SK-N-SH (cell line): Measurements from ENCODE around the gene HAGHL. TPM values are rescaled to one million over a fixed set of nuclear protein-coding genes. Genes with fewer than 3 reads are reported as not detected.

Experiments
- CTCF ChIA-PET: fragments of 300-600, 350-600 bp; formaldehyde crosslinking; extraction: SDS; loops from one replicate; lab custom pipeline; 2021; lab: Yijun Ruan, JAX
- POLR2A ChIA-PET: fragments of 350-600 bp; sonication (Branson Sonifier 250); formaldehyde crosslinking; extraction: SDS; loops from one replicate; lab custom pipeline; 2020; ENCODE audit warnings: antibody characterized with exemption, inconsistent platforms; lab: Yijun Ruan, JAX
- DNase-seq: peaks from one replicate; pipeline ENCODE4 v3.0.0; 2012
- H2AFZ ChIP-seq: fragments of 200-600 bp; sonication (generic); 2 replicates; pipeline ENCODE4 v1.8.1; 2016; ENCODE audit warnings: antibody characterized with exemption, mild to moderate bottlenecking, low read depth
- H3F3A ChIP-seq: fragments of 200-600 bp; sonication (generic); replicated peaks from 2 replicates; pipeline ENCODE3; 2016; ENCODE audit warnings: antibody characterized with exemption, mild to moderate bottlenecking; ENCODE audit not compliant: insufficient read depth
- H3K27ac ChIP-seq, 2 experiments: fragments of 200-500 bp in 1 of 2; fragments of 200-600 bp in 1 of 2; sonication (Bioruptor generic) in 1 of 2; sonication (generic), shearing (Covaris generic) in 1 of 2; 2 replicates each; pipeline versions ENCODE4 v1.5.1 to v1.6.1; 2014 to 2016; ENCODE audit warnings: low read depth in 2 of 2, inconsistent platforms in 1 of 2, low read length in 1 of 2, mild to moderate bottlenecking in 1 of 2, mixed read lengths in 1 of 2
- H3K27me3 ChIP-seq: fragments of 200-600 bp; sonication (generic), shearing (Covaris generic); 2 replicates; pipeline ENCODE4 v1.6.1; 2016; ENCODE audit warnings: mixed run types; ENCODE audit not compliant: insufficient read depth
- H3K36me3 ChIP-seq, 2 experiments: fragments of 200-500 bp in 1 of 2; fragments of 200-600 bp in 1 of 2; sonication (Bioruptor generic) in 1 of 2; sonication (generic) in 1 of 2; replicated peaks in 1 of 2; 2 replicates each; pipeline versions ENCODE3 to v1.5.1; 2014 to 2016; ENCODE audit warnings: low read length in 1 of 2, mild to moderate bottlenecking in 1 of 2; ENCODE audit not compliant: insufficient read depth in 2 of 2, control insufficient read depth in 1 of 2
- H3K4me1 ChIP-seq, 2 experiments: fragments of 200-500 bp in 1 of 2; fragments of 200-600 bp in 1 of 2; sonication (Bioruptor generic) in 1 of 2; sonication (generic), shearing (Covaris generic) in 1 of 2; 2 replicates each; pipeline versions ENCODE4 v1.5.1 to v1.6.1; 2014 to 2016; ENCODE audit warnings: low read depth in 1 of 2, low read length in 1 of 2, mixed run types in 1 of 2; ENCODE audit not compliant: insufficient read depth in 2 of 2, control insufficient read depth in 1 of 2
- H3K4me2 ChIP-seq: fragments of 200-600 bp; sonication (generic), shearing (Covaris generic); 2 replicates; pipeline ENCODE4 v1.6.1; 2017; ENCODE audit warnings: mixed run types
- H3K4me3 ChIP-seq, 2 experiments: fragments of 200-500 bp in 1 of 2; fragments of 200-600 bp in 1 of 2; sonication (Bioruptor generic) in 1 of 2; sonication (generic), shearing (Covaris generic) in 1 of 2; 2 replicates each; pipeline versions ENCODE4 v1.5.1 to v1.8.1; 2014 to 2016; ENCODE audit warnings: low read depth in 2 of 2, inconsistent platforms in 1 of 2, low read length in 1 of 2, mild to moderate bottlenecking in 1 of 2, mixed read lengths in 1 of 2, moderate library complexity in 1 of 2
- H3K79me2 ChIP-seq: fragments of 200-600 bp; sonication (generic); 2 replicates; pipeline ENCODE4 v1.8.1; 2017; ENCODE audit warnings: mild to moderate bottlenecking; ENCODE audit not compliant: insufficient read depth
- H3K9ac ChIP-seq: fragments of 200-600 bp; sonication (generic); 2 replicates; pipeline ENCODE4 v1.6.1; 2017; ENCODE audit warnings: mixed run types
- H3K9me2 ChIP-seq: fragments of 200-600 bp; sonication (generic); 2 replicates; pipeline ENCODE4 v1.6.1; 2017; ENCODE audit warnings: mixed run types
- H3K9me3 ChIP-seq: fragments of 200-600 bp; sonication (generic); 2 replicates; pipeline ENCODE4 v1.6.1; 2017; ENCODE audit warnings: mixed run types, mild to moderate bottlenecking, moderate library complexity
- H4K20me1 ChIP-seq: fragments of 200-600 bp; sonication (generic); 2 replicates; pipeline ENCODE4 v1.6.1; 2017; ENCODE audit warnings: mild to moderate bottlenecking, mixed run types; ENCODE audit not compliant: insufficient read depth
- CHD2 ChIP-seq: fragments of 150-350 bp; IDR thresholded peaks from 2 replicates; pipeline ENCODE4 v1.6.1; 2018; ENCODE audit warnings: low read length; ENCODE audit not compliant: partially characterized antibody
- EP300 ChIP-seq, 2 experiments: IDR thresholded peaks; 2 replicates each; pipeline versions ENCODE4 v1.4.0 to v1.6.1; 2012; ENCODE audit warnings: borderline replicate concordance in 1 of 2, low read depth in 1 of 2, low read length in 1 of 2
- GABPA ChIP-seq: IDR thresholded peaks from 2 replicates; pipeline ENCODE4 v1.4.0; 2012; ENCODE audit warnings: low read depth, mild to moderate bottlenecking
- MEF2A ChIP-seq: IDR thresholded peaks from 2 replicates; pipeline ENCODE4 v1.4.0; 2012; ENCODE audit warnings: low read depth, borderline replicate concordance
- MXI1 ChIP-seq: IDR thresholded peaks from 2 replicates; pipeline ENCODE4 v1.6.1; 2012; ENCODE audit warnings: mild to moderate bottlenecking, low read depth, low read length, improper control_type of control experiment
- RXRA ChIP-seq: IDR thresholded peaks from 2 replicates; pipeline ENCODE4 v1.4.0; 2012; ENCODE audit warnings: low read depth, mild to moderate bottlenecking, borderline replicate concordance
- SIN3A ChIP-seq: IDR thresholded peaks from 2 replicates; pipeline ENCODE4 v1.6.1; 2012; ENCODE audit warnings: low read depth, mild to moderate bottlenecking, low read length, moderate library complexity, borderline replicate concordance
- SMC3 ChIP-seq: IDR thresholded peaks from 2 replicates; pipeline ENCODE4 v1.6.1; 2012; ENCODE audit warnings: low read depth, low read length, improper control_type of control experiment
- TAF1 ChIP-seq: IDR thresholded peaks from 2 replicates; pipeline ENCODE4 v1.6.1; 2012; ENCODE audit warnings: low read depth, mild to moderate bottlenecking, low read length, moderate library complexity, borderline replicate concordance
- TCF12 ChIP-seq: IDR thresholded peaks from 2 replicates; pipeline ENCODE4 v1.4.0; 2012
- TEAD4 ChIP-seq: IDR thresholded peaks from 2 replicates; pipeline ENCODE4 v1.4.0; 2012; ENCODE audit warnings: mild to moderate bottlenecking, borderline replicate concordance; ENCODE audit not compliant: insufficient read depth
- WGBS: methylation state at CpG from one replicate; pipeline ENCODE4 v1.1.6; 2017; ENCODE audit warnings: low lambda C conversion rate; 5-methylcytosine and 5-hydroxymethylcytosine counted together
- polyA plus RNA-seq, 3 experiments: library from polyadenylated mRNA; depleted of rRNA; stranded (reverse); fragments of >200 nt; gene quantifications; 2 replicates each; pipeline ENCODE4 v1.2.3, GENCODE V29; 2012
- TF ChIP-seq, protein P1 (sequence below): IDR thresholded peaks from 2 replicates; pipeline ENCODE4 v1.4.0; 2012; ENCODE audit warnings: low read depth, borderline replicate concordance
- TF ChIP-seq, protein P2 (sequence below): IDR thresholded peaks from 2 replicates; pipeline ENCODE4 v1.4.0; 2012; ENCODE audit warnings: low read depth, borderline replicate concordance
- TF ChIP-seq, protein P3 (sequence below): IDR thresholded peaks from 2 replicates; pipeline ENCODE4 v1.4.0; 2012; ENCODE audit warnings: low read depth
- TF ChIP-seq, protein P4 (sequence below): fragments of 150-350 bp; IDR thresholded peaks from 2 replicates; pipeline ENCODE4 v1.6.1; 2017; ENCODE audit warnings: antibody characterized with exemption, low read length, low read depth, borderline replicate concordance
- TF ChIP-seq, protein P5 (sequence below): fragments of 150-350 bp; IDR thresholded peaks from 2 replicates; pipeline ENCODE4 v1.6.1; 2016; ENCODE audit warnings: mild to moderate bottlenecking, low read depth, low read length

HAGHL gene
- polyA plus RNA-seq, 1 of the 3 experiments (the other 2 are of a cell fraction) = 65.5 TPM

DNA sequence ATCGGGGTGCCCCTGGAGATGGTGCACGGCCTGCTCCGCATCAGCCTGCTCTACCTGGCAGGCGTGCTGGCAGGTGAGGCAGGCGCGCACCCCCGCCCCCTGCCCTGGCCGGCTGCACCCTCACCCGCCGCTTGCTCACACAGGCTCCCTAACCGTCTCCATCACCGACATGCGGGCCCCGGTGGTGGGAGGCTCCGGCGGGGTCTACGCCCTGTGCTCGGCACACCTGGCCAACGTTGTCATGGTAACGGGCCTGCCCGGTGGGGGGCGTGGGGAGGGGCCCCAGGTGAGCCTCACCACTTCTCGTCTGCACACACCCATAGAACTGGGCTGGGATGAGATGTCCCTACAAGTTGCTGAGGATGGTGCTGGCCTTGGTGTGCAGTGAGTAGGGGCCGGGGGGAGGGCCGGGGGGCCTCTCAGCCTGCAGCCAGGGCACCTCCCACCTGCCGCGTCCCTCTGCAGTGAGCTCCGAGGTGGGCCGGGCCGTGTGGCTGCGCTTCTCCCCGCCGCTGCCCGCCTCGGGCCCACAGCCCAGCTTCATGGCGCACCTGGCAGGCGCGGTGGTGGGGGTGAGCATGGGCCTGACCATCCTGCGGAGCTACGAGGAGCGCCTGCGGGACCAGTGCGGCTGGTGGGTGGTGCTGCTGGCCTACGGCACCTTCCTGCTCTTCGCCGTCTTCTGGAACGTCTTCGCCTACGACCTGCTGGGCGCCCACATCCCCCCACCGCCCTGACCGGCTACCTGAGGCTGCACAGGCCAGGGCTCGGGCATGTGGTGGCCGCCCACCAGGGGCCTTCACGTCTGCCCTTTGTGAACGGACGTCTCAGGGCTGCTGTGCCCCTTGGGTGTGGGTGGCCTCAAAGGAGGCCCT lies 49.4 kb upstream of the HAGHL start:
- H3K4me2 ChIP-seq = no peak overlapping the region
- peaks cover 14% of the 10 kb centered on the region for H3F3A ChIP-seq
- H3K79me2 ChIP-seq = peaks cover 22% of the 10 kb centered on the region
- no peak for DNase-seq
- no peaks in the 10 kb centered on the region for H3K27me3 ChIP-seq
- TF ChIP-seq, protein P1, sequence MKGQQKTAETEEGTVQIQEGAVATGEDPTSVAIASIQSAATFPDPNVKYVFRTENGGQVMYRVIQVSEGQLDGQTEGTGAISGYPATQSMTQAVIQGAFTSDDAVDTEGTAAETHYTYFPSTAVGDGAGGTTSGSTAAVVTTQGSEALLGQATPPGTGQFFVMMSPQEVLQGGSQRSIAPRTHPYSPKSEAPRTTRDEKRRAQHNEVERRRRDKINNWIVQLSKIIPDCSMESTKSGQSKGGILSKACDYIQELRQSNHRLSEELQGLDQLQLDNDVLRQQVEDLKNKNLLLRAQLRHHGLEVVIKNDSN = no peak
- TF ChIP-seq EP300 (IDR thresholded peaks at IDR 0.05; ENCODE audit: borderline replicate concordance in 1 of 2, low read depth in 1 of 2, low read length in 1 of 2) (no peak), TCF12 (no peak), TAF1 (no peak), SMC3 (no peak), TEAD4 (no peak), MXI1 (no peak), MEF2A (no peak), GABPA (no peak), CHD2 (no peak), SIN3A (no peak), RXRA (no peak)
- TF ChIP-seq, protein P2, sequence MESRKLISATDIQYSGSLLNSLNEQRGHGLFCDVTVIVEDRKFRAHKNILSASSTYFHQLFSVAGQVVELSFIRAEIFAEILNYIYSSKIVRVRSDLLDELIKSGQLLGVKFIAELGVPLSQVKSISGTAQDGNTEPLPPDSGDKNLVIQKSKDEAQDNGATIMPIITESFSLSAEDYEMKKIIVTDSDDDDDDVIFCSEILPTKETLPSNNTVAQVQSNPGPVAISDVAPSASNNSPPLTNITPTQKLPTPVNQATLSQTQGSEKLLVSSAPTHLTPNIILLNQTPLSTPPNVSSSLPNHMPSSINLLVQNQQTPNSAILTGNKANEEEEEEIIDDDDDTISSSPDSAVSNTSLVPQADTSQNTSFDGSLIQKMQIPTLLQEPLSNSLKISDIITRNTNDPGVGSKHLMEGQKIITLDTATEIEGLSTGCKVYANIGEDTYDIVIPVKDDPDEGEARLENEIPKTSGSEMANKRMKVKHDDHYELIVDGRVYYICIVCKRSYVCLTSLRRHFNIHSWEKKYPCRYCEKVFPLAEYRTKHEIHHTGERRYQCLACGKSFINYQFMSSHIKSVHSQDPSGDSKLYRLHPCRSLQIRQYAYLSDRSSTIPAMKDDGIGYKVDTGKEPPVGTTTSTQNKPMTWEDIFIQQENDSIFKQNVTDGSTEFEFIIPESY = no peak
- TF ChIP-seq, protein P3, sequence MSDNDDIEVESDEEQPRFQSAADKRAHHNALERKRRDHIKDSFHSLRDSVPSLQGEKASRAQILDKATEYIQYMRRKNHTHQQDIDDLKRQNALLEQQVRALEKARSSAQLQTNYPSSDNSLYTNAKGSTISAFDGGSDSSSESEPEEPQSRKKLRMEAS = no peak
- TF ChIP-seq, protein P4, sequence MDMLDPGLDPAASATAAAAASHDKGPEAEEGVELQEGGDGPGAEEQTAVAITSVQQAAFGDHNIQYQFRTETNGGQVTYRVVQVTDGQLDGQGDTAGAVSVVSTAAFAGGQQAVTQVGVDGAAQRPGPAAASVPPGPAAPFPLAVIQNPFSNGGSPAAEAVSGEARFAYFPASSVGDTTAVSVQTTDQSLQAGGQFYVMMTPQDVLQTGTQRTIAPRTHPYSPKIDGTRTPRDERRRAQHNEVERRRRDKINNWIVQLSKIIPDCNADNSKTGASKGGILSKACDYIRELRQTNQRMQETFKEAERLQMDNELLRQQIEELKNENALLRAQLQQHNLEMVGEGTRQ = no peak
- TF ChIP-seq, protein P5, sequence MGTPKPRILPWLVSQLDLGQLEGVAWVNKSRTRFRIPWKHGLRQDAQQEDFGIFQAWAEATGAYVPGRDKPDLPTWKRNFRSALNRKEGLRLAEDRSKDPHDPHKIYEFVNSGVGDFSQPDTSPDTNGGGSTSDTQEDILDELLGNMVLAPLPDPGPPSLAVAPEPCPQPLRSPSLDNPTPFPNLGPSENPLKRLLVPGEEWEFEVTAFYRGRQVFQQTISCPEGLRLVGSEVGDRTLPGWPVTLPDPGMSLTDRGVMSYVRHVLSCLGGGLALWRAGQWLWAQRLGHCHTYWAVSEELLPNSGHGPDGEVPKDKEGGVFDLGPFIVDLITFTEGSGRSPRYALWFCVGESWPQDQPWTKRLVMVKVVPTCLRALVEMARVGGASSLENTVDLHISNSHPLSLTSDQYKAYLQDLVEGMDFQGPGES = no peak
- 97% methylated on average over 29 of the region's 57 CpGs for WGBS
- no peaks in the 10 kb centered on the region for H3K9me2 ChIP-seq
- H3K36me3 ChIP-seq = peaks cover 9 to 34% of the 10 kb centered on the region in 2 experiments
- ChIA-PET POLR2A (no interaction called here), CTCF (interaction anchor here (0.8 to 2.7 kb wide), 4 partner anchors 9 to 29 kb away, joined by 3 to 17 read pairs (median 4); partner anchors contain the start of gene RHOT2)
- H2AFZ ChIP-seq = no peak overlapping the region
- peaks cover 8 to 33% of the 10 kb centered on the region in 2 experiments; a peak in 2 of 4 replicates for H3K4me1 ChIP-seq
- H3K9me3 ChIP-seq = no peaks in the 10 kb centered on the region
- no peak overlapping the region for H3K9ac ChIP-seq
- H4K20me1 ChIP-seq = peaks cover 20% of the 10 kb centered on the region
- no peak overlapping the region for H3K4me3 ChIP-seq
- H3K27ac ChIP-seq = no peak overlapping the region; a peak in 1 of 4 replicates
